Posterior cingulate gyrus (tissue), 11 donors: ENCODE results near the gene ZNF497.
A peak's percentile ranks its signal among the peaks of the same experiment; 100 is the strongest.
"Not testable (repeated sequence)": the region's sequence is repeated elsewhere in the genome, so short reads cannot be mapped to it uniquely, and the experiment has no call there.

ENCODE experiments used
- DNase-seq, 10 donors: peaks; one replicate each; pipeline versions ENCODE4 v3.0.0 to v3.0.0-alpha.2; 2020 to 2021; ENCODE audit warnings: mixed read lengths in 3 of 10
- intact Hi-C: fragments of 100-400 bp; cut with DNase I; formaldehyde crosslinking; loops from one replicate; pipeline ENCODE4 v1.15.1; 2023

Gene ZNF497

DNA sequence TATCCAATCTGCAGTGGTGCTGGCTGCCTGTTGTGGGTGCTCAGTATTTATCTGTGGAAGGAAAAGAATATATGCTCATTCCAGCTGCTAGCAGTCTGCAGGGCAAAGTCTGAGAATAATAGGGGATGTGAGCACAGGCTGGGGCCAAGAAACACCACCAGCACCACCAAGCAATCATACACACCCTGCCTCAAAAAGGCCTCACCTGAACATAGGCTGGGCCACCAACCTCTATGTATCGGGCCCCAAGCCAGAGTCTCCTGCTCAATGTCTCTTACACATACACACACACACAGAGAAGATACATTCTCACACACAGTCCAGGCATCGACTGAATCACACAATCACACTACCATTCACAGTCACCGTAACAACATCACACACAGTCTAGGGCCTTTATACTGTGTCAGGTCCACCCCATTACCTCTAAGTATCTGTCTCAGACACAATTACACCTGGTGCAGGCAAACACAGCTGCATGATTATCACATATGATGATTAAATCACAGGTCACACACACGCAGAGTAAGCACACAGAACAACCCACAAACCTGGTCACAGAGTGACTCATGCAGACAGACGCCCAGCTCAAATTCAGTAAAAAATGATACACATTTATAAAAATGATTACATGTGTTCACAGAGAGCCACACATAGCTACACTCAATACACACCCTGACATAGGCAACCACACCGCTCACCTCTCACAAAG, 37.1 kb downstream of the ZNF497 start:
- DNase-seq, result no peak
- intact Hi-C loops, result loop anchor here (2.0 kb wide), 2 partner anchors 21 to 47 kb away; partner anchors contain the start of genes ERVK3-1 and ZNF8

DNA sequence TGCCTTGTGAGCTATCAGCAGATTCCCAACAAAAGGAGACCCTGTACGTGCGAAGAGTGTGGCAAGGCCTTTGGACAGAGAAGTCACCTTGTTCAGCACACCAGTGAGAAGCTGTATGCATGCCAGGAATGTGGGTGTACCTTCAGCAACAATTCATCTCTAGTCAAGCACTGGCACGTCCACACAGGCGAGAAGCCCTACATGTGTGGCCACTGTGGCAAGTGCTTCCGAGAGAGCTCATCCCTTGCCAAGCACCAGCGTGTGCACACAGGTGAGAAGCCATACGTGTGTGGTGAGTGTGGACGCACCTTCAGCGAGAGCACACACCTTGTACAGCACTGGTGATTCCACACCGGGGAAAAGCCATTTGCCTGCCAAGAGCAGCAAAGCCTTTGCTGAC, 43.3 kb downstream of the ZNF497 start:
- DNase-seq, result no peak
- intact Hi-C loops, result no loop called here

DNA sequence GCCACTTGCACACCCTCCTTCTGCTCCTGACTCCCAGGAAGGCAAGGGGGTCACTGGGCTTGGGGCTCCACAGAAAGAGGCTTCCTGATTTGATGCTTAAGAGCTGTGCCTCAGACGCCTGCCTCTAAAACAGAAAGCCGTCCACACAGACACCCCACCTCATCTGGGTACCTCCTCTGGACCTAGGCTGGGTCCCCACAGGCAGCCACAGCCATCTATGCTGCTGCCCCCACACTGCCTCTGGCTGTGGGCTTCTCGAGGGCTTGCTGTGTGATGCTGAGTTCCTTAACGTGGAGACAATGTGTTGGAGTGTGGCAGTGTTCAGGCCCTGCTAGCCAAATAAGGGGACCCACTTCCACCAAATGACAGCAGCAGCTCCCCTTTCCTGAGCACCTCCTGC, 44.3 kb downstream of the ZNF497 start:
- intact Hi-C loops, result no loop called here
- DNase-seq, result no peak

DNA sequence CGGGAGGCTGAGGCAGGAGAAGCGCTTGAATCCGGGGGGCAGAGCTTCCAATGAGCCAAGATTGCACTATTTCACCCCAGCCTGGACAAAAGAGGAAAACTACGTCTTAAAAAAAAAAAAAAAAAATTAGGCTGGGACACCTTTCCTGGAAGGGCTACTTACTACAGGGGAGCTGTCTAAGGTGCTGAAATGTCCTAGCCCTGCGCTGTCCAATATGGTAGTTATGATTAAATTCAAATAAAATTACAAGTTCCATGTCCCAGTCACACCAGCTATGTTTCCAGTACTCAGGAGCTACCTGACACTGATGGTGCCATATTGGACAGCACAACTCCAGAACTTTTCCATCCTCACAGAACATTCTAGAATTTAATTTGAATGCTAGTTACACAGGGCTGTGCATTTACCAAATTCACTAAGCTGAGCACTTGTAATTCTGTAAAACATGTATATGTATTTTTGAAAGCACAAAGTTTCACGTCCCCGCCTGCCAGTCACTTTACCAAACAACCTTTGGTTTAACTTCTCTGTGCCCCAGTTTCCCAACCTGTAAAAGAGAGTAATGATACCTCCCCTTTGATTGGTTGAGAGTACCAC, 45.0 kb downstream of the ZNF497 start:
- intact Hi-C loops, result no loop called here
- DNase-seq, result no peak

DNA sequence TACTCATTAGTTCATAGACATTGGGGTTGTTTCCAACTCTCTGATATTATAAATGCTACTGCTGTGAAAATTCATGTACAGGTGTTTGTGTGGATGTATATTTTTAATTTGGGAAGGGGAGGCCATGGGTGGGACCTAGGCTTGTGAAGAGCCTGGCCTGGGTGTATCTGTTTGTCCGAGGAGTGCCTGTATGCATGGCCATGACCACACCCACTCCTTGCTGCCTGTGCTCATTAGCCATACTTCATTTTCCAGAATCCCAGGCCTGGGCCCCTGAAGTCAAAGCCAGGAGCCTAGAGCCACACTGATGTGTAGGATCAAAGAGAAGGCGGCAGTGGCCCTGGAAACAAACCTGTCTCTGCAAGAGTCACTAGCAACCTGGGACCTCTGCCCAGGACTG, 47.0 kb downstream of the ZNF497 start:
- intact Hi-C loops, result no loop called here
- no peak for DNase-seq

DNA sequence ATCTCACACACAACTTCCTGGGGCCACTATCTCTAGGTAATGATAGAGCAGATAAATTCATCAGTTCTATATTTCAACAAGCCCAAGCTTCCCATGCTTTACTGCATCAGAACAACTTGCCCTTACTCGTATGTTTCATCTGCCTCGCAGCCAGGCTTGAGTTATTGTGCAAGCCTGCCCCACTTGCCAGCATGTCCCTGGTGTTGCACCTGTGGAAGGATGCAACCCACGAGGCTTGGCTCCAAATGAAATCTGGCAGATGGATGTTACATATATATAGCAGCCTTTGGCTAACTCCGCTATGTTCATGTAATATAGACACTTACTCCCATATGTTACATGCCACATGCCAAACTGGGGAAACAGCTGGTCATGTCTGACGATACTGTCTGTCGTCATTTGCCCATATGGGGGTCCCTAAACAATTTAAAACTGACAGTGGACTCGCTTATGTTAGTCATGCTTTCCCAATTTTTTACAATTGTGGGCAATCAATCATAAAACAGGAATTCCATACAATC, 51.1 kb downstream of the ZNF497 start:
- DNase-seq, result peak in 7 of 10 donors; percentile 38 to 89 (median 64)
- intact Hi-C loops, result no loop called here

DNA sequence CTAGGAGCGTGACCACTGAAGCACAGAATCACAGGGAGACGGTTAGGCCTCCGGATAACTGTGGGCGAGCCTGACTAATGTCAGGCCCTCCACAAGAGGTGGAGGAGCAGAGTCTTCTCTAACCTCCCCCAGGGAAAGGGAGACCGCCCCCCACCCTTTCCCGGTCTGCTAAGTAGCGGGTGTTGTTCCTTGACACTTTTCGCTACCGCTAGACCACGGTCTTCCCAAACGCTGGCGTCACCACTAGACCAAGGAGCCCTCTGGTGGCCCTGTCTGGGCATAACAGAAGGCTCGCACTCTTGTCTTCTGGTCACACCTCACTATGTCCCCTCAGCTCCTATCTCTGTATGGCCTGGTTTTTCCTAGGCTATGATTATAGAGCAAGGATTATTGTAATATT, 51.9 kb downstream of the ZNF497 start:
- peak in 8 of 10 donors; percentile 38 to 94 (median 56) for DNase-seq
- intact Hi-C loops, result not testable (repeated sequence)

DNA sequence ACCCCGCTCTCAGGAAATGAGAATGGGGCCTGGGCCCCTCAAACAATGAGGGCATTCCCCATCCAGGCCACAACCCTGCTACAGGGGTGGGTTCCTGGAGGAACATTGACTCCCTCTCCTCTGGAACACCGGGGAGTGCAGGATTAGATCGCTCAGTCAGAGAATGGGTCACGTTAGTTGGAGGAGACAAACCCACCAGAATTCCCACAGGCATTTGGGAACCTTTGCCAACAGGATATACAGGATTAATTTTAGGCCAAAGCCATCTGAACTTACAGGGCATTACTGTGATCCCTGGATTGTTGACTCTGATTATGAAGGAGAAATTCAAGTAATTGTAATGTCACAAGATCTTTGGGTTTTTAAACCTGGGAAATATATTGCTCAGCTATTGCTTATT, 54.8 kb downstream of the ZNF497 start:
- no peak for DNase-seq
- intact Hi-C loops, result loop anchor here (10.0 kb wide), 1 partner anchor 123 kb away; the partner anchor contains the start of gene ZNF274

DNA sequence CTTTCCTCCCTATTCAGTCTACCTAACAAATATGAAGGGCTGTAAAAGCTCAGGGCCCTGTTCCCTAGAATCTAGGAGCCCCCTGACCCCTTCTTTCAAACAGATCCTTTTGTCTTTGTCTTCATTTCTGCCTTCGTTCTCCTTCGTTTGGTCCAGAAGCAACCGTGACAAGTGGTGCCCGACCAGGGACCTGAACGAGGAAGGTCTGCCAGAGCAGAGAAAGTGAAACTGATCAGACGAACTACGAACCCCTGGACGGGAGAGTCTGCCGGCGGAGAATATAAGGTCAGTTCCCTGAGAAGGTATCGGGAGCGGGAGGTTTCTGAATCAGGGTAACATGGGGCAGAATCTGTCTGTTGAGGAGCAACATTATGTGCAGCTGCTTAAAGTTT, 56.6 kb downstream of the ZNF497 start:
- intact Hi-C loops, result loop anchor here (2.0 to 10.0 kb wide), 3 partner anchors 21 to 121 kb away; partner anchors contain the start of genes ZNF274, ZNF8 and ZSCAN22
- DNase-seq, result no peak

DNA sequence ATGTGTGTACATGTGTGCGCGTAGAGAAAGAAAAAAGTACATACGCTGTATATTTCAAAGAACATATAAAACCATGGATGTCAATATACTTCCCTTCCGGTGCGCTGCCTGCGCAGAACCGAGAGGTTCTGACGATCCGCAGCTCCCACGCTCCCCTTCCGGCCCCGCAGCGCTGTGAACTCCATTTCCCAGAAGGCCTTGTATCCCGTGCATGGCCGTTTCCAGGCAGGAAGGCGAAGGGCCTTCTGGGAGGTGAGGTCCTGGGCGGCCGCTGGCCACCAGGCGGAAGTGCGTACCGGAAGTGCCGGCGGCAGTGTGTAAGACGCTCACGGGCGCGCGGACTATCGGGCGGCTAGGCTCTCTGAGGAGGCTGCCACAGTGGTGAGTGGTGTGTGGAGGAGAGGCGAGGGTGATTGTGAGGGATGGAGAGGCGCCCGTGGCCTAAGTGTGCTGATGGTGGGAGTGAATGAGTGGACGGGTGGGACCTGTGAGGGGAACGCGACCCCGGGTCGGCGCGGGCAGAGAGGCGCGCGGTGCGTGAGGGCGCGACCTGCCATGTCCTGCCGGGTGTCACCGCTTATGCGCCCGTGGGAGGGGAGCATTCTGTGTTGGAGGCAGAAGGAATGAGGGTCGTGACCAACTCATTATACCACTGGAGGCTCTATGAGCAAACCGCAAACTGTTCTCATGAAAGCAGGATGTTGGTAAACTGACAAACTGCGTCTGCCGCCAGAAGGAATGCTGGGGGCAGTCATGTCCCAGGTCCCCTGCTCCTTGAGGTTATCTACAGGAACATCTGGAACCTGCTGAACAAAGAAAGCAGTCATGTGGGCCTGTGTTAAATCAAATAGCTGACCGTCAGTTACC, 57.3 kb downstream of the ZNF497 start, which contains the start of gene ERVK3-1:
ERVK3-1 (plus strand) TSS at position 313 of the 867 bp plus-strand sequence. CDS start 6,792 bp downstream, outside the sequence.
- peak; percentile 94 to 100 (median 96) for DNase-seq
- intact Hi-C loops, result loop anchor here (2.0 to 10.0 kb wide), 3 partner anchors 22 to 120 kb away; partner anchors contain the start of genes ZNF274, ZNF8 and ZSCAN22

DNA sequence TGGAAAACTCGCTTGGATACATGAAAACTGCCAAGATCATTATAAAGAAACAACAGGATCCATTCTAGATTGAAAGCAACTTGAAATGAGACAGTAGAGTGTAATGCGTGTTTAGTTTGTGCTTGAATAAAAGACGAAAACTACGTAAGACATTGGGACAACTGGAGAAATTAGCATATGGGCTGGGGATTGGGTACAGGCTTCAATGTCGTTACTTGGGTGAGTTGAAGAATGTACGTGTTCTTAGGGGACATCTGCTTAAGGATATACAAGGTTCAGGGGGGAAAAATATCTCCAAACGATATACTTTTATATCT, 57.8 kb downstream of the ZNF497 start:
- DNase-seq, result no peak
- intact Hi-C loops, result loop anchor here (2.0 to 10.0 kb wide), 3 partner anchors 22 to 120 kb away; partner anchors contain the start of genes ZNF274, ZNF8 and ZSCAN22
